Right lobe of liver (tissue), 6 donors: ENCODE results near the gene PLEKHA3. TPM values are rescaled to one million over a fixed set of nuclear protein-coding genes. Genes with fewer than 3 reads are reported as not detected.

Experiments
- ATAC-seq, 4 donors: fragments of 200-7000 bp; cut with Tn5 transposase; one replicate each; pipeline ENCODE4 v1.9.1; 2020; ENCODE audit warnings: mild to moderate bottlenecking in 4 of 4, moderate library complexity in 4 of 4
- DNase-seq, 3 donors: peaks; one replicate each; pipeline ENCODE4 v3.0.0-alpha.2; 2020
- H3K27ac ChIP-seq, 3 donors: fragments of 200-600 bp; one replicate each; pipeline ENCODE4 v1.8.0; 2022
- H3K27me3 ChIP-seq, 2 donors: fragments of 200-600 bp; one replicate each; pipeline ENCODE4 v1.8.0; 2022
- H3K36me3 ChIP-seq, 4 donors: fragments of 200-600 bp; sonication (generic) in 1 of 4; one replicate each; pipeline versions ENCODE4 v1.5.1 to v1.8.0; 2017 to 2022; ENCODE audit warnings: control low read depth in 1 of 4
- H3K4me1 ChIP-seq, 4 donors: fragments of 200-600 bp; sonication (generic) in 1 of 4; one replicate each; pipeline versions ENCODE4 v1.5.1 to v1.8.0; 2017 to 2022; ENCODE audit warnings: control low read depth in 1 of 4
- H3K4me3 ChIP-seq, 3 donors: fragments of 200-600 bp; one replicate each; pipeline ENCODE4 v1.8.0; 2022
- H3K9me3 ChIP-seq, 4 donors: fragments of 200-600 bp; sonication (generic) in 1 of 4; one replicate each; pipeline versions ENCODE4 v1.5.1 to v1.8.0; 2017 to 2022; ENCODE audit warnings: control low read depth in 1 of 4
- POLR2A ChIP-seq: fragments of 450-650 bp; IDR thresholded peaks from one replicate; pipeline ENCODE4 v1.6.1; 2017; ENCODE audit warnings: antibody characterized with exemption, mild to moderate bottlenecking
- WGBS: methylation state at CpG from one replicate; pipeline ENCODE4 v1.1.6; 2018; ENCODE audit warnings: low coverage, low lambda C conversion rate; ENCODE audit not compliant: insufficient coverage; ENCODE audit errors: missing lambda C conversion rate; 5-methylcytosine and 5-hydroxymethylcytosine counted together
- intact Hi-C, 2 donors: fragments of 100-400 bp; cut with DNase I; formaldehyde crosslinking; loops; one replicate each; pipeline versions ENCODE4 v1.11.2 to v1.14.1; 2022
- total RNA-seq, 6 experiments: library from RNA; depleted of rRNA in 2 of 6; stranded (reverse); fragments of >200 nt in 2 of 6; fragmentation: NEBNext Ultra II Directional in 3 of 6; extraction: Animal tissue kit (Norgen Biotek cat#: 25700) in 3 of 6; gene quantifications; one replicate each; pipeline versions ENCODE4 v1.1.0 to v1.2.4, GENCODE V29; 2016 to 2023
- TF ChIP-seq, protein P1 (sequence below), 4 donors: fragments of 200-600 bp in 3 of 4; fragments of 450-650 bp in 1 of 4; IDR thresholded peaks; one replicate each; pipeline versions ENCODE4 v1.5.1 to v1.8.0; 2016 to 2022; ENCODE audit warnings: antibody characterized with exemption in 4 of 4, mild to moderate bottlenecking in 2 of 4
- donor health status: DM: no; HTN: yes; CAD: no.
- donor health status: DM: no; HTN: no; CAD: no.
- donor health status: DM: no; HTN: no; CAD: no.
- donor health status: DM: no; HTN: yes; CAD: no.
- donor health status: DM: no; HTN: yes; CAD: no.

Gene PLEKHA3
- total RNA-seq, 6 experiments from 2014 or later: 4.4 to 21.2 (median 15.1) TPM

GRCh38 chr2:178513876-178514275 lies 33.6 kb downstream of the PLEKHA3 start:
- H3K36me3 ChIP-seq: peaks cover 0 to 5% (median 2%) of the 10 kb centered on the region in 4 donors
- H3K27ac ChIP-seq: no peak overlapping the region
- ATAC-seq: peak in 3 of 4 donors; percentile 16 to 51 (median 30)
- intact Hi-C loops: no loop called here
- no peaks in the 10 kb centered on the region for H3K9me3 ChIP-seq
- H3K4me1 ChIP-seq: no peaks in the 10 kb centered on the region
- no peak for TF ChIP-seq POLR2A
- TF ChIP-seq, protein P1, sequence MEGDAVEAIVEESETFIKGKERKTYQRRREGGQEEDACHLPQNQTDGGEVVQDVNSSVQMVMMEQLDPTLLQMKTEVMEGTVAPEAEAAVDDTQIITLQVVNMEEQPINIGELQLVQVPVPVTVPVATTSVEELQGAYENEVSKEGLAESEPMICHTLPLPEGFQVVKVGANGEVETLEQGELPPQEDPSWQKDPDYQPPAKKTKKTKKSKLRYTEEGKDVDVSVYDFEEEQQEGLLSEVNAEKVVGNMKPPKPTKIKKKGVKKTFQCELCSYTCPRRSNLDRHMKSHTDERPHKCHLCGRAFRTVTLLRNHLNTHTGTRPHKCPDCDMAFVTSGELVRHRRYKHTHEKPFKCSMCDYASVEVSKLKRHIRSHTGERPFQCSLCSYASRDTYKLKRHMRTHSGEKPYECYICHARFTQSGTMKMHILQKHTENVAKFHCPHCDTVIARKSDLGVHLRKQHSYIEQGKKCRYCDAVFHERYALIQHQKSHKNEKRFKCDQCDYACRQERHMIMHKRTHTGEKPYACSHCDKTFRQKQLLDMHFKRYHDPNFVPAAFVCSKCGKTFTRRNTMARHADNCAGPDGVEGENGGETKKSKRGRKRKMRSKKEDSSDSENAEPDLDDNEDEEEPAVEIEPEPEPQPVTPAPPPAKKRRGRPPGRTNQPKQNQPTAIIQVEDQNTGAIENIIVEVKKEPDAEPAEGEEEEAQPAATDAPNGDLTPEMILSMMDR (IDR thresholded peaks at IDR 0.05): no peak
- WGBS: 78% methylated on average over 4 of the region's 4 CpGs
- H3K4me3 ChIP-seq: no peak overlapping the region
- H3K27me3 ChIP-seq: no peaks in the 10 kb centered on the region
- DNase-seq: no peak

- Histone ChIP-seq H3K27ac (no peak overlapping the region), H3K36me3 (peaks cover 0 to 4% (median under 1%) of the 10 kb centered on the region in 4 donors), H3K4me3 (no peak overlapping the region), H3K9me3 (no peaks in the 10 kb centered on the region), H3K4me1 (no peaks in the 10 kb centered on the region), H3K27me3 (no peaks in the 10 kb centered on the region)
- no peak for TF ChIP-seq POLR2A
- TF ChIP-seq, protein P1 (IDR thresholded peaks at IDR 0.05): no peak
- WGBS: 61% methylated on average over 2 of the region's 2 CpGs
- no peak for ATAC-seq
- no peak for DNase-seq
- intact Hi-C loops: no loop called here
Observed at GRCh38 chr2:178514664-178515063, 34.4 kb downstream of the PLEKHA3 start.

GRCh38 chr2:178517496-178517895 lies 37.2 kb downstream of the PLEKHA3 start:
- H3K4me3 ChIP-seq: no peak overlapping the region
- intact Hi-C loops: no loop called here
- WGBS: 91% methylated on average over 1 of the region's 1 CpG
- DNase-seq (no peak), ATAC-seq (no peak)
- H3K27me3 ChIP-seq: no peaks in the 10 kb centered on the region
- peaks cover 0 to 2% (median 0%) of the 10 kb centered on the region in 4 donors for H3K36me3 ChIP-seq
- no peaks in the 10 kb centered on the region for H3K9me3 ChIP-seq
- H3K27ac ChIP-seq: no peak overlapping the region
- no peak for TF ChIP-seq POLR2A
- TF ChIP-seq, protein P1 (IDR thresholded peaks at IDR 0.05): no peak
- H3K4me1 ChIP-seq: no peaks in the 10 kb centered on the region

DNA sequence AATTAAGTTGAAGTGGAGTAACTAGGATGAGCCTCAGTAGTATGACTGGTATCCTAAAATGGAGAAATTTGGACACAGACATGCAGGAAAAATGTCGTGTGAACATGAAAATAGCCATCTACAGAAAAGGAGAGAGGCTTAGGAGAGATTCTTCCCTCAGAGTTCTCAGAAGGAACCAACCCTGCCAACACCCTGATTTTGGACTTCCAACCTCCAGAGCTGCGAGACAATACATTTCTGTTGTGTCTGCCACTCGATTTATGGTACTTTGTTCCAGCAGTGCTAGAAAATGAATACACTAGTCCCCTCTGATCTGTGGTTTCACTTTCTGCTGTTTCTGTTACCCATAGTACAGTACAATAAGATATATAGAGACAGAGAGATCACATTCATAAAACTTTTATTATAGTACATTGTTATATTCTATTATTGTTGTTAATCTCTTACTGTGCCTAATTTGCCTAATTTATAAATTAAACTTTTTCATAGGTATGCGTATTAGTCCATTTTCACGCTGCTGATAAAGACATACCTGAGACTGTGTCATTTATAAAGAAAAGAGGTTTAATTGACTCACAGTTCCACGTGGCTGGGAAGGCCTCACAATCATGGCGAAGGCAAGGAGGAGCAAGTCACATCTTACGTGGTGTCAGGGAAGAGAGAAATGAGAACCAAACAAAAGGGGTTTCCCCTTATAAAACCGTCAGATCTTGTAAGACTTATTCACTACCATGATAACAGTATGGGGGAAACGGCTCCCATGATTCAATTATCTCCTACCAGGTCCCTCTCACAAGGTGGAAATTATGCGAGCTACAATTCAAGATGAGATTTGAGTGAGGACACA lies 41.3 kb downstream of the PLEKHA3 start:
- no peak for TF ChIP-seq POLR2A
- TF ChIP-seq, protein P1 (IDR thresholded peaks at IDR 0.05): no peak
- Histone ChIP-seq H3K4me1 (peaks cover 0 to 4% (median 0%) of the 10 kb centered on the region in 4 donors), H3K9me3 (no peaks in the 10 kb centered on the region), H3K36me3 (no peaks in the 10 kb centered on the region), H3K27me3 (no peaks in the 10 kb centered on the region), H3K27ac (no peak overlapping the region), H3K4me3 (no peak overlapping the region)
- intact Hi-C loops: no loop called here
- DNase-seq (no peak), ATAC-seq (no peak)
- WGBS: 88% methylated on average over 10 of the region's 11 CpGs
